Choroid plexus epithelial cell (primary cell): ENCODE results near the gene CABLES2.

Experiments
- DNase-seq: peaks from one replicate; pipeline ENCODE4 v3.0.0-alpha.2; 2010; ENCODE audit warnings: low read depth
- H3K4me3 ChIP-seq: 2 replicates; pipeline ENCODE4 v1.5.1; 2011; ENCODE audit warnings: low read depth, mild to moderate bottlenecking, control low read depth, low read length, moderate library complexity
- TF ChIP-seq, protein P1 (sequence below): conservative IDR thresholded peaks from 2 replicates; pipeline ENCODE4 v1.5.1; 2011; ENCODE audit warnings: low read depth, mild to moderate bottlenecking, control low read depth, inconsistent platforms, low read length, moderate library complexity

Gene CABLES2

GRCh38 chr20:62354031-62354808 lies 52.9 kb downstream of the CABLES2 start:
- H3K4me3 ChIP-seq: no peak overlapping the region
- no peak for DNase-seq
- TF ChIP-seq, protein P1, sequence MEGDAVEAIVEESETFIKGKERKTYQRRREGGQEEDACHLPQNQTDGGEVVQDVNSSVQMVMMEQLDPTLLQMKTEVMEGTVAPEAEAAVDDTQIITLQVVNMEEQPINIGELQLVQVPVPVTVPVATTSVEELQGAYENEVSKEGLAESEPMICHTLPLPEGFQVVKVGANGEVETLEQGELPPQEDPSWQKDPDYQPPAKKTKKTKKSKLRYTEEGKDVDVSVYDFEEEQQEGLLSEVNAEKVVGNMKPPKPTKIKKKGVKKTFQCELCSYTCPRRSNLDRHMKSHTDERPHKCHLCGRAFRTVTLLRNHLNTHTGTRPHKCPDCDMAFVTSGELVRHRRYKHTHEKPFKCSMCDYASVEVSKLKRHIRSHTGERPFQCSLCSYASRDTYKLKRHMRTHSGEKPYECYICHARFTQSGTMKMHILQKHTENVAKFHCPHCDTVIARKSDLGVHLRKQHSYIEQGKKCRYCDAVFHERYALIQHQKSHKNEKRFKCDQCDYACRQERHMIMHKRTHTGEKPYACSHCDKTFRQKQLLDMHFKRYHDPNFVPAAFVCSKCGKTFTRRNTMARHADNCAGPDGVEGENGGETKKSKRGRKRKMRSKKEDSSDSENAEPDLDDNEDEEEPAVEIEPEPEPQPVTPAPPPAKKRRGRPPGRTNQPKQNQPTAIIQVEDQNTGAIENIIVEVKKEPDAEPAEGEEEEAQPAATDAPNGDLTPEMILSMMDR: no peak

DNA sequence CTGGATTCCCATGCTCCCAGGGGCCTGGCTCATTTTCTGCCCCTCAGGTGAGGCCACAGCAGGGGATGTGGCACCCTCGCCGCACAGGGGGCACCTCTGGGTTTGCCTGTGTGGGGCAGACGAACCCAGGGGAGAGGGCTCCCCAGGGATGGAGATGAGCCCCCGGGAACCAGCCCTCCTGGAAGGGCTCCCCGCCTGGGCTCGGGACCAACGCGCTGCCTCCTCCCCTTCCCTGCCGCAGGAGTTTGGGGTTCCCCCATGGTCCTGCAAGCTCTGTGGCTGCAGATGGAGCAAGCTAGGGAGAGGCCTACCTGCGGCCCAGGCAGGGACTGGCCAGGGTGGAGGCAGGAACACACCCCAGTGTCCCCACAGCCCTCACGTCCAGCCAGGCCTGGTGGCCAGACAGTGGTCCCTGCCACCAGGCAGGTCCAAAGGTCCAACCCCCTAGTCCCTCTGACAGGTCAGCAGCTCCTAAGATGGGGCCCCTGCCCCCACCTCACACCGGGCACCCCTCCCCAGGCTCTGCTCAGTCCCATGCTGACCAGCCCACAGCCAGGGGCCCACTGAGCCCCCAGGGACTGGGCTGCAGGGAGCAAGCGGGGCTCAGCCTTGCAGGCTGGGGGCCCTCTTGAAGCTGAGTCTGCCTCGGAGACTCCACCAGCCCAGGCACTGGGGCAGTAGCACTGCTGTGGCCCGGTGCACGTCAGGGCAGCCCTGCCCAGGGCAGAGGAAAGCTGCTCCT lies 53.6 kb downstream of the CABLES2 start:
- DNase-seq: no peak
- TF ChIP-seq, protein P1: no peak
- no peak overlapping the region for H3K4me3 ChIP-seq

DNA sequence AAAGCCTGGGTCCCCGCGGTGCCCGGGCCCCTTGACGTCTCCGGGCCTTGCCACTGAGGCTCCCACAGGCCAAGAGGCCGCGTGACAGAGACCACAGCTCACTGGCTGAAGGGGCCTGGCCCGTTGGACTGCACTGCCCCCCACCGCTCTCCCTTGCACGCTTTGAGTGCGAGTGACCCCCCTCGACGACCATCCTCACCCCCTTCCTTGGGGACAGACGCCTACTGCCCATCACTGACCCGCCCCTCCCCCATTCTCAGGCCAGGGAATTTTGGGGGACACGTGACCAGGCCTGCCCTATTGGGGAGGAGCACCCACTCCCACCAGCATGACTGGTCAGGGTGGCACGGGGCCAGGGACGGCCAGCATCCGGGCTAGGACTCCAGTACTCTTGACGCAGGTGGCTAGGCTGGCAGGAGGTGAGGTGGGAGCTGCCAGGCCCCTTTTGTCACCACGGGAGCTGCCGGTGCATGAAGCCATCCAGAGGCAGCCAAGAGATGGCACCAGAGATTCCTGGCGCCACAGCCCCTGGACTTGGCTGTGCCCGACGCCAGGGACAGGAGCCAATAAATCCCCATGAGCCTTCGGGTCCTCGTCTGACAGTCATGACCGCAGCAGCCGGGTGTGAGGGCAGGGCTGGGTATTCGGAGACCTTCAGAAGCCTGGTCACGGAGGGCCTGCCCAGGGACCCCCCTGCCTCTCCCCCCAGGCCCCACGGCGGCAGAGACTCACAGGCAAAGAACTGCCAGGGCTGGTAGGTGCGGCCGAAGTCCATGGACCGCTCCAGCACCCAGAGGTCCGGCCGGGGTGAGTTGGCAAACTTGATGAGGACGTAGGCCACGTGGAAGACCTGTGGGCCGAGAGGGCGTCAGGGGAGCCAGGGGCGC lies 54.4 kb downstream of the CABLES2 start:
- TF ChIP-seq, protein P1: no peak
- no peak for DNase-seq
- H3K4me3 ChIP-seq: no peak overlapping the region

DNA sequence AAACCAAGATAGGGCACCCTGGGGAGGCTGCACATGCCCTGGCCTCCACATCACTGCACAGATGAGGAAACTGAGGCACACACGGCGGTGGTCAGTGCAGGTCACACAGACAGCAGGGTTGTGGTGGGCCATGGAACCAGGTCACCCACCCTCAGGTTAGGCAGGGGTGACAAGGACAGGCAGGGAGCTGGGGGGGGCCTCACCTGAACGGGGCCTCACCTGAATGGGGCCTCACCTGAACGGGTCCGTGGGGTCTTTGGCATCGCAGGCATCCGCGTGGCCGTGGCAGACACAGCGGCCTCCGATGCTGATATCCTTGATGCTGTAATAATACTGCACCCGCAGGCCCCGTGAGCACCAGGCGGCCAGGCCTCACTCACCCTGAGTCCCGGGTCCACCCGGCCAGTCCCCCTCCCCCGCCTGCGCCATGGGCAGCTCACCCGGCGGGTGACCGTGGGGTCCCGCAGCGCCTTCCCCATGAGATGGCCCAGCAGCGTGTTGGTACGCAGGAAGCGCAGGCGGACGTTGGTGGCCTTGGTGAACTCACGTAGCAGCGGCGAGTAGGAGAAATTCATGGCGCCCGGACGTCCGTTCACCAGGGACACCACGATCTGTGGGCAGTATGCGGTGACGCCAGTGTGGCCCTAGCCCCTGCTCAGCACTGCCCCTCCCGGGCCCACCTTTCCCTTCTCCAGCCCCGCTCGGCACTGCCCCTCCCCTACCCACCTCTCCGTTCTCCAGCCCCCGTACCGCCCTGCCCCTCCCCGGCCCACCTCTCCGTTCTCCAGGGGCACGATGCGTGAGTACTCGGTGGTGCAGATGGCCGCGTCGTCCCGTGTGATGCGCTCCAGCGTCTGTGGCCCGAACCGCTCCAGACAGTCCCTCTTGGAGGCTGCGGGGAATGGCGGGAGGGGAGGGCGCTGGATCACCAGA lies 55.4 kb downstream of the CABLES2 start:
- TF ChIP-seq, protein P1: no peak
- no peak for DNase-seq
- H3K4me3 ChIP-seq: no peak overlapping the region

DNA sequence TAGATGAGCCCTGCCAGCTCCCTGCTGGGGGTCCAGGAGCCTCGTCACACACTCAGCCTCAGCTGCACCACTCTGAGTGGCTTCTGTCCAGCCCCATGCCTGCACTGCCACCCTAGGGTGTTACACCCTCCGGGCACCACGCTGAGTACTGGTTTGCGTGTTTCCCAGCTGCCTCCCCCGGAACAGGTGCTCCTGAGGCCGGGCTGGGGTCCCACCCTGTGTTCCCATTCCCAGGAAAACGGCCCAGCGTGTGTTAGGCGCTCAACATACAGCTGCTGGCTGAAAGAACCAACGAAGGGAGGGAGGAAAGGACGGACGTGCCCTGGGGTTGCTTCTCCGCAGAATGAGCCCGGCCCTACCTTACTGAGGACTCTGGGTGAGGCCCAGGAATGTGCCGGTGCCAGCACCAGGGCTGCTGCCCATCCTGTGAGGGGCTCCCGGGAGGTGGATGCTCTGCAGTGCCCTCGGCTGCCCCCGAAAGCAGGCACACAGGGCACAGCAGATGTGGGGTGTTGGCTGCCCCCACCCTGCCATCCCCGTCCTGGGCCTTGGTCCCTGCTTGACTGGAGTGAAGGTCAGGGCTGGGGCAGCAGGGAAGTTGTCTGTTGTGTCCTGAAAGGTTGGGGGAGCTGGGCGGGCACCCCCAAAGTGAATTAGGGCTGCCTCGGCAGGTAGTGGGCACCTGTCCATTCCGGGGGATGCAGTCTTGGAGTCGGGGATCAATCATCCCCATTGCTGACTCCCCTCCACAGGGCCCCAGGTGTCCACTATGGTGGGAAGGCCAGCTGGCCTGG lies 56.3 kb downstream of the CABLES2 start:
- TF ChIP-seq, protein P1: no peak
- DNase-seq: no peak
- H3K4me3 ChIP-seq: no peak overlapping the region
